HepG2 (cell line): ENCODE measurements around the gene CDC42EP1. TPM values are rescaled to one million over a fixed set of nuclear protein-coding genes. Genes with fewer than 3 reads are reported as not detected.
A peak's percentile ranks its signal among the peaks of the same experiment; 100 is the strongest.

Experiments used
- ATAC-seq: fragments of 200-7000 bp; cut with Tn5 transposase; 3 replicates; pipeline ENCODE4 v1.9.1; 2020; ENCODE audit warnings: mild to moderate bottlenecking, moderate library complexity
- BruUV-seq: library from RNA; stranded (reverse); fragments of 400-500 nt; replicated peaks from 2 replicates; lab custom pipeline; 2021; lab: Mats Ljungman, UMichigan
- CTCF ChIA-PET: fragments of 300-600 bp; formaldehyde crosslinking; extraction: SDS; loops from one replicate; lab custom pipeline; 2021; ENCODE audit warnings: low total read pairs, inconsistent platforms, low intra/inter-chr PET ratio; lab: Yijun Ruan, JAX
- POLR2A ChIA-PET: fragments of 350-600 bp; sonication (Branson Sonifier 250); formaldehyde crosslinking; loops from one replicate; lab custom pipeline; 2020; ENCODE audit warnings: antibody characterized with exemption, inconsistent platforms; lab: Yijun Ruan, JAX
- DNase-seq: peaks from one replicate; pipeline ENCODE4 v3.0.0-alpha.2; 2015; ENCODE audit warnings: low spot score
- FAIRE-seq: peaks from 3 replicates; lab custom pipeline; 2011; peaks lifted over from hg19 to GRCh38; lab: Jason Lieb, UNC
- H2AFZ ChIP-seq: one replicate; pipeline ENCODE4 v1.6.1; 2011; ENCODE audit warnings: low read length, inconsistent platforms
- H3K27ac ChIP-seq: fragments of 300-600 bp; 3 replicates; pipeline ENCODE4 v1.8.0; 2011; ENCODE audit warnings: mixed run types, mild to moderate bottlenecking, mixed read lengths, low read length, inconsistent platforms; ENCODE audit not compliant: insufficient read depth; ENCODE audit errors: extremely low read length
- H3K27me3 ChIP-seq, 2 experiments: fragments of 200-600 bp in 1 of 2; 2 replicates in 1 of 2; 3 replicates in 1 of 2; pipeline versions ENCODE4 v1.6.0 to v1.8.0; 2011; ENCODE audit warnings: low read length in 2 of 2, mild to moderate bottlenecking in 2 of 2, moderate library complexity in 2 of 2, inconsistent platforms in 1 of 2; ENCODE audit not compliant: insufficient read depth in 2 of 2, control insufficient read depth in 1 of 2
- H3K36me3 ChIP-seq, 2 experiments: fragments of 200-600 bp in 1 of 2; replicated peaks in 1 of 2; 2 replicates in 1 of 2; 3 replicates in 1 of 2; pipeline versions ENCODE4 v1.5.1 to v1.8.0; 2011; ENCODE audit warnings: low read length in 2 of 2, inconsistent platforms in 1 of 2; ENCODE audit not compliant: insufficient read depth in 2 of 2, control insufficient read depth in 1 of 2
- H3K4me1 ChIP-seq: 2 replicates; pipeline ENCODE4 v1.5.1; 2012; ENCODE audit warnings: low read length, inconsistent platforms; ENCODE audit not compliant: insufficient read depth
- H3K4me2 ChIP-seq: 2 replicates; pipeline ENCODE4 v1.6.0; 2011; ENCODE audit warnings: low read depth, low read length, inconsistent platforms
- H3K4me3 ChIP-seq, 3 experiments: fragments of 200-600 bp in 1 of 3; sonication (generic), shearing (Covaris generic) in 1 of 3; replicated peaks in 1 of 3; 2 replicates each; pipeline ENCODE4 v1.5.1; 2011 to 2016; ENCODE audit warnings: low read length in 3 of 3, inconsistent platforms in 2 of 3, low read depth in 2 of 3, mild to moderate bottlenecking in 2 of 3, control low read depth in 1 of 3, mixed read lengths in 1 of 3; ENCODE audit not compliant: insufficient read depth in 1 of 3
- H3K79me2 ChIP-seq: one replicate; pipeline ENCODE4 v1.6.1; 2011; ENCODE audit warnings: low read length, inconsistent platforms; ENCODE audit not compliant: insufficient read depth
- H3K9ac ChIP-seq: 2 replicates; pipeline ENCODE4 v1.6.0; 2011; ENCODE audit warnings: mild to moderate bottlenecking, low read depth, low read length, inconsistent platforms; ENCODE audit not compliant: insufficient read depth
- H3K9me3 ChIP-seq: 2 replicates; pipeline ENCODE4 v1.5.1; 2012; ENCODE audit warnings: mild to moderate bottlenecking, low read length
- H4K20me1 ChIP-seq: 2 replicates; pipeline ENCODE4 v1.6.0; 2011; ENCODE audit warnings: inconsistent platforms, mild to moderate bottlenecking, low read length, moderate library complexity; ENCODE audit not compliant: insufficient read depth
- ASH2L ChIP-seq: fragments of 300-600, 200-600 bp; sonication (generic); IDR thresholded peaks from 2 replicates; pipeline ENCODE4 v1.7.0; 2017; ENCODE audit warnings: low read depth, mild to moderate bottlenecking, moderate library complexity, mixed read lengths, low read length; ENCODE audit not compliant: insufficient read length
- FOXA3 ChIP-seq: IDR thresholded peaks from 2 replicates; pipeline ENCODE4 v1.6.1; 2016; ENCODE audit warnings: missing genetic modification reagents, missing compliant biosample characterization
- GATAD2A ChIP-seq: IDR thresholded peaks from 2 replicates; pipeline ENCODE4 v1.6.1; 2016
- HNF4G ChIP-seq, 2 experiments: sonication (generic) in 1 of 2; formaldehyde crosslinking in 1 of 2; IDR thresholded peaks; 2 replicates each; pipeline versions ENCODE4 v1.4.0 to v1.6.1; 2011 to 2020; ENCODE audit warnings: borderline replicate concordance in 2 of 2, low read depth in 2 of 2, mild to moderate bottlenecking in 2 of 2, low read length in 1 of 2, missing genetic modification reagents in 1 of 2, moderate library complexity in 1 of 2
- KDM2A ChIP-seq: sonication (generic); formaldehyde crosslinking; IDR thresholded peaks from 2 replicates; pipeline ENCODE4 v1.4.0; 2020; ENCODE audit warnings: low read depth, missing genetic modification reagents, borderline replicate concordance
- MEIS2 ChIP-seq: sonication (generic); formaldehyde crosslinking; IDR thresholded peaks from 2 replicates; pipeline ENCODE4 v1.9.0; 2021; ENCODE audit warnings: mild to moderate bottlenecking, missing genetic modification reagents
- MTA1 ChIP-seq: sonication (generic); formaldehyde crosslinking; IDR thresholded peaks from 2 replicates; pipeline ENCODE4 v1.4.0; 2020; ENCODE audit warnings: missing genetic modification reagents, mild to moderate bottlenecking, borderline replicate concordance
- NCOR1 ChIP-seq: fragments of 200-600 bp; sonication (generic); IDR thresholded peaks from 2 replicates; pipeline ENCODE4 v1.7.0; 2017; ENCODE audit warnings: antibody characterized with exemption, low read length, borderline replicate concordance
- PAXIP1 ChIP-seq: sonication (generic); formaldehyde crosslinking; conservative IDR thresholded peaks from 2 replicates; pipeline ENCODE4 v1.4.0; 2020; ENCODE audit warnings: mild to moderate bottlenecking, missing genetic modification reagents, moderate library complexity
- SOX6 ChIP-seq, 2 experiments: fragments of 450-650 bp in 1 of 2; sonication (generic) in 1 of 2; formaldehyde crosslinking in 1 of 2; IDR thresholded peaks; 2 replicates each; pipeline versions ENCODE4 v1.4.0 to v1.6.1; 2017 to 2020; ENCODE audit warnings: antibody characterized with exemption in 1 of 2, mild to moderate bottlenecking in 1 of 2, missing genetic modification reagents in 1 of 2
- ZIK1 ChIP-seq: sonication (generic); formaldehyde crosslinking; IDR thresholded peaks from 2 replicates; pipeline ENCODE4 v1.5.0; 2020; ENCODE audit warnings: mild to moderate bottlenecking, low read depth, missing genetic modification reagents, borderline replicate concordance
- ZNF224 ChIP-seq: sonication (generic); formaldehyde crosslinking; IDR thresholded peaks from 2 replicates; pipeline ENCODE4 v1.5.0; 2020; ENCODE audit warnings: mild to moderate bottlenecking, missing genetic modification reagents
- ZNF574 ChIP-seq: sonication (generic); formaldehyde crosslinking; IDR thresholded peaks from 2 replicates; pipeline ENCODE4 v1.4.0; 2020; ENCODE audit warnings: missing genetic modification reagents
- ZNF605 ChIP-seq: sonication (generic); formaldehyde crosslinking; IDR thresholded peaks from 2 replicates; pipeline ENCODE4 v1.8.0; 2022; ENCODE audit warnings: mild to moderate bottlenecking, missing genetic modification reagents
- ZNF691 ChIP-seq: sonication (generic); formaldehyde crosslinking; IDR thresholded peaks from 2 replicates; pipeline ENCODE4 v1.4.0; 2020; ENCODE audit warnings: missing genetic modification reagents, low read depth, mild to moderate bottlenecking, borderline replicate concordance
- WGBS: methylation state at CpG from one replicate; pipeline ENCODE4 v1.1.6; 2017; ENCODE audit warnings: low lambda C conversion rate; 5-methylcytosine and 5-hydroxymethylcytosine counted together
- in situ Hi-C: cut with HindIII; loops from 2 replicates; pipeline ENCODE4 v1.10.0; 2017; ENCODE audit warnings: low pct_unique_long_range_greater_than_20kb; ENCODE audit not compliant: extremely low pct_ligation_motif_present
- intact Hi-C: fragments of 100-400 bp; cut with micrococcal nuclease; formaldehyde crosslinking; loops from one replicate; pipeline ENCODE4 v1.10.0; 2022; ENCODE audit not compliant: unreplicated experiment
- polyA plus RNA-seq, 8 experiments: library from polyadenylated mRNA; depleted of rRNA in 3 of 8; stranded (reverse) in 7 of 8; unstranded in 1 of 8; fragments of >200 nt; fragmentation: Illumina TruSeq in 4 of 8; extraction: Trizol in 4 of 8; gene quantifications; 2 replicates each; pipeline versions ENCODE4 v1.2.1 to v1.2.3, GENCODE V29; 2011 to 2016; ENCODE audit warnings: low read depth in 4 of 8, missing spikeins in 1 of 8, mixed read lengths in 1 of 8; ENCODE audit not compliant: insufficient read depth in 1 of 8
- total RNA-seq, 5 experiments: library from RNA; depleted of rRNA; stranded (reverse); fragments of >200 nt; fragmentation: Illumina TruSeq; extraction: Trizol; gene quantifications; 2 replicates each; pipeline ENCODE4 v1.2.3, GENCODE V29; 2016; ENCODE audit warnings: low read depth in 1 of 5

The CDC42EP1 gene
- total and polyA plus RNA-seq, 2 of the 13 experiments (the other 11 are each of a cell fraction or from before 2014, with no cell fraction given): 17.1 to 29.5 TPM

- H3K79me2 ChIP-seq: peaks cover 26% of the 10 kb centered on the region
- no TSS peak for BruUV-seq
- DNase-seq: peak; percentile 79
- peak; percentile 53 for FAIRE-seq
- peak overlapping the region; percentile 8 for H2AFZ ChIP-seq
- H3K27ac ChIP-seq: peak overlapping the region; percentile 3
- CTCF ChIA-PET: no interaction called here
- peaks cover 84% of the 10 kb centered on the region for H3K4me1 ChIP-seq
- peak overlapping the region; percentile 20 to 60 (median 27); a peak in 5 of 6 replicates for H3K4me3 ChIP-seq
- H3K27me3 ChIP-seq: no peaks in the 10 kb centered on the region; a peak in 1 of 5 replicates
- H3K4me2 ChIP-seq: peak overlapping the region; percentile 86
- H3K9me3 ChIP-seq: no peaks in the 10 kb centered on the region
- in situ Hi-C loops (no loop called here), intact Hi-C loops (loop anchor here (10.0 kb wide), 1 partner anchor 46 kb away; no protein-coding TSS in a partner anchor)
- no peaks in the 10 kb centered on the region; a peak in 1 of 5 replicates for H3K36me3 ChIP-seq
- H4K20me1 ChIP-seq: peaks cover 5% of the 10 kb centered on the region; the same call in 1 of the 2 replicates
- peak overlapping the region; percentile 46; the same call in 1 of the 2 replicates for H3K9ac ChIP-seq
- ATAC-seq: peak; percentile 63
- POLR2A ChIA-PET: interaction anchor here (0.7 to 4.0 kb wide), 9 partner anchors 9 to 87 kb away, joined by 3 to 19 read pairs (median 4); partner anchors contain the start of gene GGA1
- under 1% methylated on average over 14 of the region's 14 CpGs for WGBS
- TF ChIP-seq ZNF224: no peak
- no peak for TF ChIP-seq ZNF691 (CRISPR knock-in tag)
- TF ChIP-seq HNF4G (IDR thresholded peaks at IDR 0.05; ENCODE audit: borderline replicate concordance, low read depth, low read length): peak; percentile 60
- no peak; the same call in 1 of the 2 replicates for TF ChIP-seq HNF4G (CRISPR knock-in tag; IDR thresholded peaks at IDR 0.05; ENCODE audit: borderline replicate concordance, low read depth)
- TF ChIP-seq GATAD2A (CRISPR knock-in tag): peak; percentile 33
- TF ChIP-seq ZIK1 (CRISPR knock-in tag): 0 out of 2 replicates have a peak, but pooled peaks have one; percentile 62
- peak; percentile 46; the same call in 1 of the 2 replicates for TF ChIP-seq ZNF605
- TF ChIP-seq FOXA3: 0 out of 2 replicates have a peak, but pooled peaks have one; percentile 13
- TF ChIP-seq NCOR1: peak; percentile 61; the same call in 1 of the 2 replicates
- no peak for TF ChIP-seq MEIS2 (CRISPR knock-in tag)
- TF ChIP-seq ZNF574: 0 out of 2 replicates have a peak, but pooled peaks have one; percentile 11
- TF ChIP-seq SOX6 (IDR thresholded peaks at IDR 0.05): no peak
- TF ChIP-seq SOX6 (CRISPR knock-in tag; IDR thresholded peaks at IDR 0.05): peak; percentile 58
- peak; percentile 19 for TF ChIP-seq ASH2L
- TF ChIP-seq PAXIP1 (CRISPR knock-in tag): peak; percentile 26; the same call in 1 of the 2 replicates
- TF ChIP-seq KDM2A: no peak
- peak; percentile 56; the same call in 1 of the 2 replicates for TF ChIP-seq MTA1 (CRISPR knock-in tag)
These were observed 39.0 kb upstream of the CDC42EP1 start for GRCh38 chr22:37521236-37521739.
